Panc1 (cell line): ENCODE measurements around the gene GORAB. TPM values are rescaled to one million over a fixed set of nuclear protein-coding genes. Genes with fewer than 3 reads are reported as not detected.

Experiments
- ATAC-seq: fragments of 200-7000 bp; cut with Tn5 transposase; 2 replicates; pipeline ENCODE4 v1.9.1; 2020; ENCODE audit warnings: mild to moderate bottlenecking, moderate library complexity
- BruUV-seq: library from RNA; stranded (reverse); fragments of 400-500 nt; replicated peaks from 2 replicates; lab custom pipeline; 2021; lab: Mats Ljungman, UMichigan
- CTCF ChIA-PET: fragments of 300-600 bp; sonication (Branson Sonifier 250); formaldehyde crosslinking; loops from one replicate; lab custom pipeline; 2022; ENCODE audit warnings: antibody characterized with exemption; lab: Charles Lee
- POLR2A ChIA-PET: fragments of 300-600 bp; sonication (Branson Sonifier 250); formaldehyde crosslinking; loops from one replicate; lab custom pipeline; 2022; ENCODE audit warnings: antibody characterized with exemption; lab: Charles Lee
- DNase-seq: peaks from one replicate; pipeline ENCODE4 v3.0.0-alpha.2; 2010; ENCODE audit warnings: low read depth, low spot score
- H3K27ac ChIP-seq: 2 replicates; pipeline ENCODE4 v1.5.1; 2011; ENCODE audit warnings: mild to moderate bottlenecking, low read length, inconsistent platforms
- H3K27me3 ChIP-seq: fragments of 200-500 bp; sonication (Bioruptor generic); 2 replicates; pipeline ENCODE4 v1.6.0; 2014; ENCODE audit warnings: low read length, inconsistent platforms; ENCODE audit not compliant: control insufficient read depth, insufficient read depth
- H3K36me3 ChIP-seq: fragments of 200-500 bp; sonication (Bioruptor generic); 2 replicates; pipeline ENCODE4 v1.5.1; 2014; ENCODE audit warnings: inconsistent platforms, mild to moderate bottlenecking, low read length, moderate library complexity; ENCODE audit not compliant: control insufficient read depth, insufficient read depth
- H3K4me1 ChIP-seq: 2 replicates; pipeline ENCODE4 v1.5.1; 2011; ENCODE audit warnings: inconsistent platforms, mild to moderate bottlenecking, low read length, moderate library complexity; ENCODE audit not compliant: control insufficient read depth, insufficient read depth
- H3K4me3 ChIP-seq, 2 experiments: 2 replicates each; pipeline ENCODE4 v1.5.1; 2011 to 2012; ENCODE audit warnings: low read depth in 2 of 2, low read length in 2 of 2, mild to moderate bottlenecking in 2 of 2, inconsistent platforms in 1 of 2, moderate library complexity in 1 of 2
- H3K9me3 ChIP-seq: fragments of 200-500 bp; sonication (Bioruptor generic); 2 replicates; pipeline ENCODE4 v1.5.1; 2014; ENCODE audit warnings: low read depth, mild to moderate bottlenecking, inconsistent platforms, low read length, moderate library complexity; ENCODE audit not compliant: control insufficient read depth, insufficient read depth
- CTCF ChIP-seq: fragments of 450-650 bp; IDR thresholded peaks from 2 replicates; pipeline ENCODE4 v1.5.1; 2017; ENCODE audit warnings: mild to moderate bottlenecking
- POLR2AphosphoS5 ChIP-seq: IDR thresholded peaks from 2 replicates; pipeline ENCODE4 v1.6.1; 2012; ENCODE audit warnings: mild to moderate bottlenecking, low read depth, low read length, moderate library complexity
- REST ChIP-seq, 2 experiments: IDR thresholded peaks; 2 replicates each; pipeline ENCODE4 v1.6.1; 2011 to 2012; ENCODE audit warnings: low read depth in 2 of 2, control low read depth in 1 of 2, low read length in 1 of 2, mild to moderate bottlenecking in 1 of 2, moderate library complexity in 1 of 2; ENCODE audit not compliant: insufficient read depth in 1 of 2
- SIN3A ChIP-seq: IDR thresholded peaks from 2 replicates; pipeline ENCODE4 v1.6.1; 2012; ENCODE audit warnings: low read depth, mild to moderate bottlenecking, low read length, moderate library complexity, borderline replicate concordance; ENCODE audit not compliant: insufficient read depth
- TCF7L2 ChIP-seq: IDR thresholded peaks from 2 replicates; pipeline ENCODE4 v1.6.1; 2011; ENCODE audit warnings: mild to moderate bottlenecking, low read depth, low read length, inconsistent platforms
- in situ Hi-C: cut with HindIII; loops from 2 replicates; pipeline ENCODE4 v1.10.0; 2016; ENCODE audit warnings: low sequenced_read_pairs, low pct_unique_long_range_greater_than_20kb
- intact Hi-C: fragments of 100-400 bp; cut with micrococcal nuclease; formaldehyde crosslinking; loops from one replicate; pipeline ENCODE4 v1.10.0; 2022; ENCODE audit not compliant: unreplicated experiment
- total RNA-seq: library from RNA; stranded (reverse); gene quantifications from one replicate; pipeline ENCODE4 v1.2.1, GENCODE V29; 2021; ENCODE audit not compliant: unreplicated experiment

Gene GORAB
- total RNA-seq, 1 experiment from 2014 or later, result 8.1 TPM

DNA sequence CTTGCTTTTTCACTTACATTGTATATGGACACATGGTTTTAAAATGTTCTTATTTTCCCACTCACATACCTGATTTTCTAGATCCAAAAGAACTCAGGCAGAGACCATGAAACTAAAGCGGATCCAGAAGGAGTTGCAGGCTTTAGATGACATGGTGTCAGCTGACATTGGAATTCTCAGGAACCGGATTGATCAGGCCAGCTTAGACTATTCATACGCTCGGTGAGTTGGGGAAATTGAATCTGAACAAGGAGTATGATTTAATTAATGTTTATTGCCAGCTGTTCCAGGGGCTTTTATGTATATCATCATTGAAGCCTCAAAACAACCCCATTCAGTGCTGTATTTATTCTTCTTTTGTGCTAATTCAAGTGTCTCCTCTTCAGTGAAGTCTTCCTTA is 12.7 kb downstream of the GORAB start:
- no peaks in the 10 kb centered on the region for H3K27me3 ChIP-seq
- intact Hi-C loops (no loop called here), in situ Hi-C loops (no loop called here)
- no peak overlapping the region for H3K27ac ChIP-seq
- no peaks in the 10 kb centered on the region for H3K4me1 ChIP-seq
- no peak overlapping the region for H3K4me3 ChIP-seq
- no peak for ATAC-seq
- TF ChIP-seq REST (IDR thresholded peaks at IDR 0.05; ENCODE audit: insufficient read depth in 1 of 2, low read depth in 2 of 2, low read length in 1 of 2), result no peak
- no peak for TF ChIP-seq POLR2AphosphoS5
- no peak for TF ChIP-seq CTCF
- no peak for TF ChIP-seq TCF7L2
- no peak for TF ChIP-seq SIN3A
- POLR2A ChIA-PET, result no interaction called here
- DNase-seq, result no peak
- no peaks in the 10 kb centered on the region for H3K9me3 ChIP-seq
- no TSS peak for BruUV-seq
- H3K36me3 ChIP-seq, result peaks cover 54% of the 10 kb centered on the region
- CTCF ChIA-PET, result no interaction called here

DNA sequence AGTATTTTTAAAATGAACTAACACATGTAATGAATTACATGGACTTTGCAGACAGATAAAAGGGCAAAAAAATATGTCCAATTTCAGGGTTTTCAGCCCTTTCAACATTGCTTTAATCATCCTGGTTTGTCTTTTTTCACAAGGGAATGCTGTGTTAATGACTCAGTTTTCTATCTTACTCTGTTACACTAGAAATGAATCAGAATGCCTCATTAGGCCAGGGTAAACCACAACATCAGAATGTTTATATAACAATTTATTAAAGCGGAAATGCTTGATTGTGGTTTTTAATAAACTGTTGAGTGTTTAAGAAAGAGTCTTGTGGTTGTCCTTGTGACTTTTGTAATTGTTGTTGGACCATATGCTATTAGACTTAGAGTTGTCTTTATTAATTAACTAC is 13.5 kb downstream of the GORAB start:
- DNase-seq (no peak), ATAC-seq (no peak)
- Histone ChIP-seq H3K9me3 (no peaks in the 10 kb centered on the region), H3K36me3 (peaks cover 48% of the 10 kb centered on the region), H3K27ac (no peak overlapping the region), H3K4me1 (no peaks in the 10 kb centered on the region), H3K4me3 (no peak overlapping the region), H3K27me3 (no peaks in the 10 kb centered on the region)
- TF ChIP-seq CTCF (no peak), SIN3A (no peak), REST (IDR thresholded peaks at IDR 0.05; ENCODE audit: insufficient read depth in 1 of 2, low read depth in 2 of 2, low read length in 1 of 2) (no peak), POLR2AphosphoS5 (no peak), TCF7L2 (no peak)
- intact Hi-C loops (no loop called here), in situ Hi-C loops (no loop called here)
- POLR2A ChIA-PET, result no interaction called here
- BruUV-seq, result no TSS peak
- CTCF ChIA-PET, result no interaction called here
